Kidney (tissue), 14 donors: Measurements from ENCODE around the gene ATP11A. TPM values are rescaled to one million over a fixed set of nuclear protein-coding genes. Genes with fewer than 3 reads are reported as not detected.

ENCODE experiments used
- DNase-seq, 5 donors: peaks; one replicate each; pipeline ENCODE4 v3.0.0-alpha.2; 2013 to 2020
- FAIRE-seq: peaks from 2 replicates; lab custom pipeline; 2012; peaks lifted over from hg19 to GRCh38; lab: Jason Lieb, UNC
- H3K27ac ChIP-seq, 2 donors: one replicate each; pipeline ENCODE4 v1.7.0; 2013; ENCODE audit warnings: low read depth in 2 of 2, low read length in 2 of 2, inconsistent platforms in 1 of 2
- H3K27me3 ChIP-seq: one replicate; pipeline ENCODE4 v1.7.1; 2013; ENCODE audit warnings: low read length, inconsistent platforms; ENCODE audit not compliant: control insufficient read depth, insufficient read depth
- H3K36me3 ChIP-seq, 3 donors: one replicate each; pipeline versions ENCODE4 v1.7.0 to v1.7.1; 2013; ENCODE audit warnings: low read length in 3 of 3, control low read depth in 1 of 3, inconsistent platforms in 1 of 3; ENCODE audit not compliant: insufficient read depth in 3 of 3, control insufficient read depth in 2 of 3
- H3K4me1 ChIP-seq, 3 donors: one replicate each; pipeline versions ENCODE4 v1.7.0 to v1.7.1; 2013; ENCODE audit warnings: low read length in 3 of 3, inconsistent platforms in 1 of 3, low read depth in 1 of 3; ENCODE audit not compliant: control insufficient read depth in 2 of 3, insufficient read depth in 2 of 3
- H3K4me3 ChIP-seq, 3 donors: one replicate each; pipeline versions ENCODE4 v1.7.0 to v1.8.1; 2013; ENCODE audit warnings: low read length in 3 of 3, control low read depth in 1 of 3, inconsistent platforms in 1 of 3
- H3K9ac ChIP-seq, 3 donors: one replicate each; pipeline versions ENCODE4 v1.7.0 to v1.7.1; 2013; ENCODE audit warnings: low read length in 3 of 3, control low read depth in 1 of 3, inconsistent platforms in 1 of 3
- H3K9me3 ChIP-seq, 3 donors: one replicate each; pipeline versions ENCODE4 v1.7.0 to v1.7.1; 2013; ENCODE audit warnings: low read length in 3 of 3, control low read depth in 1 of 3, inconsistent platforms in 1 of 3; ENCODE audit not compliant: control insufficient read depth in 2 of 3, insufficient read depth in 1 of 3
- intact Hi-C: fragments of 100-400 bp; cut with DNase I; formaldehyde crosslinking; loops from one replicate; pipeline ENCODE4 v1.11.1; 2022
- polyA plus RNA-seq: library from polyadenylated mRNA; stranded (reverse); fragments of 350-450 nt; fragmentation: Illumina TruSeq; extraction: RNeasy Lipid Tissue Mini Kit (QIAGEN cat#74804); gene quantifications from one replicate; pipeline ENCODE4 v1.2.3, GENCODE V29; 2014; ENCODE audit warnings: low read depth, low replicate concordance; ENCODE audit not compliant: insufficient read depth
- total RNA-seq: library from RNA; stranded (reverse); fragmentation: NEBNext Ultra II Directional; extraction: Animal tissue kit (Norgen Biotek cat#: 25700); gene quantifications from one replicate; pipeline ENCODE4 v1.2.1, GENCODE V29; 2021
- TF ChIP-seq, protein P1 (sequence below): IDR thresholded peaks from 3 replicates; pipeline ENCODE4 v1.5.1; 2012; ENCODE audit warnings: mild to moderate bottlenecking, moderate library complexity, borderline replicate concordance; ENCODE audit not compliant: insufficient read depth; ENCODE audit errors: extremely low read depth
- donor health status: control.
- donor health status: control.
- donor health status: control.
- donor health status: control.
- donor health status: control.
- donor health status: DM: yes; HTN: yes; CAD: no.
- donor health status: Normal renal cell carcinoma (clear cell type).

The ATP11A gene
- total and polyA plus RNA-seq, 2 donors from 2014 or later = 4.9 to 212 TPM

DNA sequence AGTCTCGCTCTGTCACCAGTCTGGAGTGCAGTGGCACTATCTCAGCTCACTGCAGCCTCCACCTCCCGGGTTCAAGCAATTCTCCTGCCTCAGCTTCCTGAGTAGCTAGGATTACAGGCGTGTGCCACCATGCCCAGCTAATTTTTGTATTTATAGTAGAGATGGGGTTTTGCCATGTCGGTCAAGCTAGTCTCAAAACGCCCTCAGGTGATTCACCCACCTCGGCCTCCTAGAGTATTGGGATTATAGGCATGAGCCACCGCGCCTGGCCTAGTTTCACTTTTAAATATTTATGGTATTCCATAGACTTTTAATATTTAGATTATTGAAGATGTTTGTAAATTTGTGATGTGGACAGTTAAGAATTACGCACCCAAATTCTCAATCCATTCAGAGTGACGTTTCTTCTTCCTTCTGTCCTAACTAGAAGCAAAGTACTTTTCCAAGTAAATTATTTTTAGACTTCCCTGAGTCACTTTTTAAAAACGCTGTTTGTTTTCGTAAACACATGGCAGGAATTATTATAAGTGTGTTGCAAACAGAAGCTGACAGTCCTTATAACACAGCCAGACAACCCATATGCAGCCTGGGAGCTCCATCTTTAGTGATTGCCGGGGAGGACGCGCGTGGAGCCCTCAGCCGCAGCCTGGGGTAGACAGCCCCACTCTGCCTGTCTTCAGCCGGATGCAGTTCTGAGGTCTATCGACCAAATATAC lies 131.7 kb downstream of the ATP11A start:
- H3K4me3 ChIP-seq = no peak overlapping the region
- FAIRE-seq (no peak), DNase-seq (no peak)
- H3K27me3 ChIP-seq = no peaks in the 10 kb centered on the region
- H3K36me3 ChIP-seq = peaks cover 0 to 49% (median 19%) of the 10 kb centered on the region in 3 donors
- no peak overlapping the region for H3K9ac ChIP-seq
- intact Hi-C loops = no loop called here
- TF ChIP-seq, protein P1, sequence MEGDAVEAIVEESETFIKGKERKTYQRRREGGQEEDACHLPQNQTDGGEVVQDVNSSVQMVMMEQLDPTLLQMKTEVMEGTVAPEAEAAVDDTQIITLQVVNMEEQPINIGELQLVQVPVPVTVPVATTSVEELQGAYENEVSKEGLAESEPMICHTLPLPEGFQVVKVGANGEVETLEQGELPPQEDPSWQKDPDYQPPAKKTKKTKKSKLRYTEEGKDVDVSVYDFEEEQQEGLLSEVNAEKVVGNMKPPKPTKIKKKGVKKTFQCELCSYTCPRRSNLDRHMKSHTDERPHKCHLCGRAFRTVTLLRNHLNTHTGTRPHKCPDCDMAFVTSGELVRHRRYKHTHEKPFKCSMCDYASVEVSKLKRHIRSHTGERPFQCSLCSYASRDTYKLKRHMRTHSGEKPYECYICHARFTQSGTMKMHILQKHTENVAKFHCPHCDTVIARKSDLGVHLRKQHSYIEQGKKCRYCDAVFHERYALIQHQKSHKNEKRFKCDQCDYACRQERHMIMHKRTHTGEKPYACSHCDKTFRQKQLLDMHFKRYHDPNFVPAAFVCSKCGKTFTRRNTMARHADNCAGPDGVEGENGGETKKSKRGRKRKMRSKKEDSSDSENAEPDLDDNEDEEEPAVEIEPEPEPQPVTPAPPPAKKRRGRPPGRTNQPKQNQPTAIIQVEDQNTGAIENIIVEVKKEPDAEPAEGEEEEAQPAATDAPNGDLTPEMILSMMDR = no peak
- no peaks in the 10 kb centered on the region for H3K9me3 ChIP-seq
- H3K27ac ChIP-seq = no peak overlapping the region
- no peaks in the 10 kb centered on the region for H3K4me1 ChIP-seq

DNA sequence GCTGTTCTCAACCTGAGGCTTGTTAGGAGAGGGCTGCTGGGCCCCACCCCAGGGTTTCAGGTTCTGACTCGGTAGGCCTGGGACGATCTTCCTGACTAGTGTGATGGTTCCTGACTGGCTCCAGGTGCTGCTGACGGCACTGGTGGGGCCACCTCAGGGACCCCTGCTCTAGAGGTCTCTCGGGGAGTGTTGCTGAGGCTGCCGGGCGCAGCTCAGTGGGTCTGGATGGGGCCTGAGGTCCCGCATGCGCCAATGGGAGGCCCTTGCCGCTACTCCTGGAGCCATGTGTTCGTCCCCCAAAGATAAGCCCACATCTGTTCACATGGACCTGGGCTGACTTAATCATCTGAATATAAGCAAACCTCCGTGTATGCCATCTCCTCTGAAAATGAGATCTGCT lies 133.0 kb downstream of the ATP11A start:
- TF ChIP-seq, protein P1 = no peak
- H3K9me3 ChIP-seq = no peaks in the 10 kb centered on the region
- H3K9ac ChIP-seq = no peak overlapping the region
- H3K36me3 ChIP-seq = peaks cover 0 to 47% (median 28%) of the 10 kb centered on the region in 3 donors
- intact Hi-C loops = no loop called here
- H3K27me3 ChIP-seq = no peaks in the 10 kb centered on the region
- no peak overlapping the region for H3K4me3 ChIP-seq
- FAIRE-seq = no peak
- no peaks in the 10 kb centered on the region for H3K4me1 ChIP-seq
- DNase-seq = no peak
- H3K27ac ChIP-seq = no peak overlapping the region

DNA sequence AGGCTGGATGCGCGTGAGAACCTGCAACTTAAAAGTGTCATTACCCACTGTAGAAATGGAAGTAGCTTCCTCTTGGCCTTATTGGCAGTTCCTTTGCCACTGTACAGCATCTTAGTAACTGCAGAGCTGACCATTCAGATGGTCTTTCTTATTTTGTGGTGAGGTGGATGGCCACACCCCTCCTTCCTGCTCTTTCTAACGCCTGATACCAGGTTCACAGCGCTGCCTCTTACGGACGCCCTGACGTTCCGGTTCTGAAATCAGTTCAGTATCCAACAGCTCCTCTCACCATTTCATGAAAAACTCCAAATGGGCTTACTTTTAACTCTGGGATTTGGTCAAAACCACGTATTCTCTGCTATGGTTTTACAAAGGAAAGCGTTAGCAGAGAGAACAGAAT lies 134.6 kb downstream of the ATP11A start:
- intact Hi-C loops = no loop called here
- no peak for FAIRE-seq
- Histone ChIP-seq H3K27ac (no peak overlapping the region), H3K4me1 (no peaks in the 10 kb centered on the region), H3K9me3 (no peaks in the 10 kb centered on the region), H3K4me3 (no peak overlapping the region), H3K36me3 (peaks cover 0 to 41% (median 33%) of the 10 kb centered on the region in 3 donors), H3K27me3 (no peaks in the 10 kb centered on the region), H3K9ac (no peak overlapping the region)
- TF ChIP-seq, protein P1 = no peak
- no peak for DNase-seq
